ENCODE results near the gene EPHA3.

DNA sequence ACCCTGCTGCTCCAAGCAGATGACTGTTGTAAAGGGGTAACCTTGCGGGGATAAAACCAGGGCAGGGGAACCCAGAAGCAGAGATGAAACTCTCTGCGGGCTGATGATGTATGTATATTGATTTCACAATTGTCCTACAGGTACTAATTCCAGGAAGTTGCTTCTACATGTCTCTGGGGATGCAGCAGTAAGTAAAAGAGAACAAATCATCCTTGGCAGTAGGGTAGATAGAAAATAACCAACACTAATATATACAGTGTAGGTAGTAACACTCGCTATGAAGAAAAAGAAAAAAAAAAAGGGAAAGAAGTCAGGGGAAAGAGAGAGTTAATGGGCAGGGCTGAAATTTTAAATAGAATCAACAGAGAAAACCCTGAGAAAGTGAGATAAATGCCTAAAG is 50.2 kb downstream of the EPHA3 start:
- TF ChIP-seq, protein P1, sequence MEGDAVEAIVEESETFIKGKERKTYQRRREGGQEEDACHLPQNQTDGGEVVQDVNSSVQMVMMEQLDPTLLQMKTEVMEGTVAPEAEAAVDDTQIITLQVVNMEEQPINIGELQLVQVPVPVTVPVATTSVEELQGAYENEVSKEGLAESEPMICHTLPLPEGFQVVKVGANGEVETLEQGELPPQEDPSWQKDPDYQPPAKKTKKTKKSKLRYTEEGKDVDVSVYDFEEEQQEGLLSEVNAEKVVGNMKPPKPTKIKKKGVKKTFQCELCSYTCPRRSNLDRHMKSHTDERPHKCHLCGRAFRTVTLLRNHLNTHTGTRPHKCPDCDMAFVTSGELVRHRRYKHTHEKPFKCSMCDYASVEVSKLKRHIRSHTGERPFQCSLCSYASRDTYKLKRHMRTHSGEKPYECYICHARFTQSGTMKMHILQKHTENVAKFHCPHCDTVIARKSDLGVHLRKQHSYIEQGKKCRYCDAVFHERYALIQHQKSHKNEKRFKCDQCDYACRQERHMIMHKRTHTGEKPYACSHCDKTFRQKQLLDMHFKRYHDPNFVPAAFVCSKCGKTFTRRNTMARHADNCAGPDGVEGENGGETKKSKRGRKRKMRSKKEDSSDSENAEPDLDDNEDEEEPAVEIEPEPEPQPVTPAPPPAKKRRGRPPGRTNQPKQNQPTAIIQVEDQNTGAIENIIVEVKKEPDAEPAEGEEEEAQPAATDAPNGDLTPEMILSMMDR (IDR thresholded peaks at IDR 0.05): no peak
- no peak for TF ChIP-seq POLR2A (IDR thresholded peaks at IDR 0.05)

All from ovary (tissue), 3 donors.